Stimulated activated CD4-positive, alpha-beta T cell treated with anti-CD3 and anti-CD28 coated beads, Interleukin-1b, Interleukin-23, amount 100 ng/mL, for 24 hours (primary cell): ENCODE measurements around the gene PSMD1.
"Not testable (repeated sequence)": the region's sequence is repeated elsewhere in the genome, so short reads cannot be mapped to it uniquely, and the experiment has no call there.

Source experiments
- DNase-seq, 4 experiments: peaks; one replicate each; pipeline ENCODE4 v3.0.0-alpha.2; 2020; ENCODE audit warnings: low read depth in 4 of 4, low spot score in 1 of 4

Gene PSMD1

DNA sequence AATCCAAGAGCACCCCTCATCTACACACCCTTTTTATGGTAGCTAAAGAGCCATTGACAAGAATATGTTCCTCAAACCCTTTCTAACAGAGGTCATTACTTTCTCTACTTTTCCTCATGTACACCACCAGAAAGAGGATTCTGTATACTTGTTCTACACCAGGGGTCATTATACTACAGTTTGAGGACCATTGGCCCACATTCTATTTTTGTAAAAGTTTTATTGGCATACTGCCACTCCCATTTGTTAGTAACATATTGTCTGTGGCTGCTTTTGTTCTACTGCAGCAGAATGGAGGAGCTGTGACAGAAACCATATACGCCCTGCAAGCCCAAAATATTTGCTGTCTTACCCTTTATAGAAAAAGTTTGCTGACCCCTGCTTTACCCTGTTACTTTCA, 53.9 kb downstream of the PSMD1 start:
- no peak for DNase-seq

- DNase-seq, result no peak
Observed at GRCh38 chr2:231111987-231112386, 55.3 kb downstream of the PSMD1 start.

GRCh38 chr2:231113489-231113888, 56.8 kb downstream of the PSMD1 start:
- DNase-seq, result no peak

GRCh38 chr2:231115651-231116050, 59.0 kb downstream of the PSMD1 start:
- DNase-seq, result no peak

- DNase-seq, result no peak
Observed at GRCh38 chr2:231117148-231117547, 60.5 kb downstream of the PSMD1 start.

DNA sequence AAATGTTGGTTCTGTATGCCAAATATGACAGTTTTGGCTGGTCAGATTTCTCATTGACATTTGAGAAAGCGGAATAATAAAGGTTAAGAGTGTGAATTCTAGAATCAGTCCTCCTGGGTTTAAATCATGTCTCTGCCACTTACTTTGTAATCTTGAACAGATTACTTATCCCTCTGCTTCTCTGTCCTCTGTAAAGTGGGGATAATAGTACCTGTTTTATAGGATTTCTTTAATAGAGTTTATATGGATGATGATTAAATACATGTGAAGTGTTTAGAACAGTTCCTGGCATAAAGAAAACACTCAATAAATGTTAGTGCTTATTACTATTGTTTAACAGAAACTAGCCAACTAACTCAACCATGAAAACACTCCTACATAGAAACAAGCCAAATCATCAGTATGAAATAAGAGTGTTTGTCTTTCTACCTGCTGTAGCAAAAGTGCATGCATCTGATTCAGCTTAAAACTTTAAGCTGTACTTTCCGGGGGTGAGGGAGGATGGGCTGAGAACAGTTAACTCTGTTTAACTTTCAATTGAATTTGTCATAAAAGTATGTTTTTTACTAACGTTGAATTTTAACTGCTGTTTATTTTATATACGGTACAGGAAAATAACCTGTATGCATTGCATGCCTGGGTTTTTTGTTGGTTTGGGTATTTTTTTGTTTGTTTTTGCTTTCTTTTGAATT, 61.4 kb downstream of the PSMD1 start:
- DNase-seq, result no peak

- DNase-seq, result no peak
Observed at GRCh38 chr2:231118614-231118942, 61.9 kb downstream of the PSMD1 start.

DNA sequence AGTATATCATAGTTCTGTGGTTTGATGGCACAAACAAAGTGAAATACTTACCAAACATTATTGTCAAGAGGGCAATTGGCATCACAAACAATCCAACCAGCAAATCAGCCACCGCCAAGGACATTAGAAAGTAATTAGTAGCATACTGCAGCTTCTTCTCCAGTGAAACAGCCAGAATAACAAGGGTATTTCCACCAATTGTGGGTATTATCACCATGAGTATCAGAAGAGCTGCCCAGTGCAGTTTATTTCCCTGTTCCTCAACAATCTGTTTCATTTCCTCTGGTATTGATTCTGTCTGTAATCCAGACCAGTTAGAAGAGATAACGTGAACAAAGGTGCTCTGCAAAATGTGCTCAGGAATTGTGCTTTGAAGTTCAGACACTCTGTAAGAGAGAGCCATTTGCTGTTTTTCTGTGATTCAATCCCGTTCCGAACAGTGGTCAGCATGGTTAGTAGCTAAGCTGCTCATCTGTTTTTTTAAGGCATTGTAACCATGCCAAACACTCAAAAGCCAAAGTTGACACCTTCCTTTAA, 66.8 kb downstream of the PSMD1 start:
- no peak for DNase-seq

DNA sequence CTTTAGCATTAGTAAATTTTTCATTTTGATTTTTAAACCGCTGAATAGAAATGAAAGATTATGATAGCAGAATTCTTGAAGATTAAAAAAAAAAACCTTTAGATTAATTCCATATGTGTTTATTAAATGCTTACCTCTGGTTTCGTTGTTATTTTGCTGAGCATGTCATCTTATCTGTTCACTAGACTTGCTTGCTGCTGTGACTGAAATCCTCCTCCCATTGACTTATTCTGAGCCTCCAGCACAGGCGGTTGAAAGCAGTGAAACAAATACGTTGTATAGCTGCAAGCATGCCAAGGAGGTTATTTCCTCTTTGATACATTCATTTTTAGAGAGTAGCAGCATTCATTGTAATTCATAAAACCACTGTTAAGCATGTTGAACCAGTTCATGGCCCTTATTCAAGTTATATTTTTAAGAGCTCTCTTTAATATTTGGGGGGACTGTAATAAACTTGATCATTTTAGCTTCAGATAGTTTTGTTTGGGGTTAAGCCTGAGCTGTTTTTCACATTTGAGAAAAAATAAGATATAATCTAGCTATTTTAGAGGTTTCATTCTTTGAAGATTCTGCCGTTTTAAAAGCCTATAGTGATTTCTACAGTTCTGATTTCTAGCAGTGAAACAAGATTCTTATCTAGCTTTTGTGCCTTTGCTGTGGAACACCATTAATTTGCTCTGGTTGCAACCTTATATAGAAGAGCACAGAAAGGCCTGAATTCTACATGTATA, 68.3 kb downstream of the PSMD1 start, which contains the start of gene HTR2B:
Gene HTR2B, minus strand, starts transcription at position 205 of the 731 bp plus-strand sequence. CDS start 1,278 bp downstream, outside the sequence.
- DNase-seq, result no peak

- DNase-seq, result no peak
Observed at GRCh38 chr2:231126123-231126522, 69.5 kb downstream of the PSMD1 start.

DNA sequence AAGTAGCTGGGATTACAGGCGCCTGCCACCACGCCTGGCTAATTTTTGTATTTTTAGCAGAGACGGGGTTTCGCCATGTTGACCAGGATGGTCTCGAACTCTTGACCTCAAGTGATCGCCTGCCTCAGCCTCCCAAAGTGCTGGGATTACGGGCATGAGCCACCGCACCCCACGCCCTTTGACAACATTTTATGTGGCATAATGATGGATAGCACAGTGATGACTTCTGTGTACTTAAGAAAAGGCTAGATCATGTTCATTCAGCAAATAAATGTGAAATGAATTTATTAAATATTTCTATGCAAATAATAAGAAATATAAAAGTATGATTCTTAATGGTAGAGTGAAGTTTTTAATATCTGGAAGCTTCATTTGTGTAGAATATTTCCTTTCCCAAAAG, 70.8 kb downstream of the PSMD1 start:
- DNase-seq, result no peak

- DNase-seq, result no peak
Observed at GRCh38 chr2:231127936-231128335, 71.3 kb downstream of the PSMD1 start.

- DNase-seq, result no peak
Observed at GRCh38 chr2:231128541-231128940, 71.9 kb downstream of the PSMD1 start.

DNA sequence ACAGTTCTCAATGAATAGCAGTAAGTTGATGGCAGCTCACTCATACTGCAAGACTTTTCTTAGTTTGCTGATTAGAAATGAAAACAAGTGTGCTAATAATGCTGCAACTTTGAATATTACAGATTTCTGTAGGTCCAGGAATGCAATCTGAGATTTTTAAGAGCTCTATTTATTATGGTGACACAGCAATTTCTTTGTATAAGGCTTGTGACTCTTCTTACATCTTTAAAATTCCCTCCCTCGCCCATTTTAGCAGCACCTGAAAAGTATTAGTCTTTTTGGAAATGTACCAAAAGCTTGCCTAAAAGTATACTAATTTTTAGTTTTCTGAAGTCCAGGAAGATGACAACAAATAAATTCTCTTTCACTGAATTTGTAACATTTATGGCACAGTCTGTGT, 72.5 kb downstream of the PSMD1 start:
- DNase-seq, result no peak

DNA sequence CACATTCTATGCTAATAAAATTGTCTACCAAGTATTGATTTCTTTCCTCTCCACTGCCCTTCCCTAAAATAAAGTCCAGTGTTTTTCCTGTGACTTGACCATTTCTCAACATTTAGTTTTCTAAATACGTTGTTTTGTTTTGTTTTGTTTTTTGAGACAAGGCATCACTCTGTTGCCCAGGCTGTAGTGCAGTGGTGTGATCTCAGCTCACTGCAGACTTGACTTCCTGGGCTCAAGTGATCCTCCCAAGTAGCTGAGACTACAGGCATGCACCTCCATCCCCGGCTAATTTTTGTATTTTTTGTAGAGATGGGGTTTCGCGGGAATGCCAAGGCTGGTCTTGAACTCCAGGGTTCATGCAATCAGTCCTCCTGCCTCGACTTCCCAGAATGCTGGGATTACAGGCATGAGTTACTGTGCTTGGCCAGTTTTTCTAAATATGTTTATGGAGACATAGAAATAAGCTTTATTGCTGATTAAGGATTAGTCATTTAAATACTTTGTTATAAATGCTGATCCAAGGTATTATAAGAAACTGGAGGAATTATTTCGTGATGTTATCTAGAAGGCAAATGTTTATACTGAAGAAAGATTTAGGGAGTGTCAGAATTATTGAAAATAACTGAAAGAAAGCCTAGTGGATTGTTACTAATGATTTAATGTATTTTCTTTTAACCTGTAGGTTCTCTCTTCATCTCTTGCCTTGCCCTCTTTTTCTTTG, 73.8 kb downstream of the PSMD1 start:
- no peak for DNase-seq

GRCh38 chr2:231132129-231132528, 75.5 kb downstream of the PSMD1 start:
- no peak for DNase-seq

- DNase-seq, result no peak
Observed at GRCh38 chr2:231133365-231134099, 76.9 kb downstream of the PSMD1 start.

- DNase-seq, result no peak
Observed at GRCh38 chr2:231134910-231135655, 78.4 kb downstream of the PSMD1 start.

DNA sequence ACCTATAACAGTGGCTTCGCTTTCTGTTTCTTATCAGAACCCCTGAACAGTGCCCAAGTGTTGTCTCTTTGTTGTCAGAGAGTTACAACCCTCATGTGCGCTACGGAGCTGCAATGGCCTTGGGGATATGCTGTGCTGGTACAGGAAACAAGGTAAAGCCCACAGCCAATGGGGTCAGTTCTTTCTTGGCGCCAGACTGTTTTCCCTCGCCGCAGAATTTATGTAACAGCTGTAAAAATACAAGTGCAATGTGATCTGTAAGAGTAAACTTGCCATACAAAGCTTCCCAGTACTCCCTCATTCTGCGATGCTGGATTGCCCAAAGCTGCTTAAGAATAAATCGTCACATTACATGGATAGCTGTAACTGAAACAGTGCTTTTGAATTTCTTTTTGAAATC, 82.0 kb downstream of the PSMD1 start:
- DNase-seq, result no peak

- DNase-seq, result no peak
Observed at GRCh38 chr2:231139796-231140195, 83.1 kb downstream of the PSMD1 start.

DNA sequence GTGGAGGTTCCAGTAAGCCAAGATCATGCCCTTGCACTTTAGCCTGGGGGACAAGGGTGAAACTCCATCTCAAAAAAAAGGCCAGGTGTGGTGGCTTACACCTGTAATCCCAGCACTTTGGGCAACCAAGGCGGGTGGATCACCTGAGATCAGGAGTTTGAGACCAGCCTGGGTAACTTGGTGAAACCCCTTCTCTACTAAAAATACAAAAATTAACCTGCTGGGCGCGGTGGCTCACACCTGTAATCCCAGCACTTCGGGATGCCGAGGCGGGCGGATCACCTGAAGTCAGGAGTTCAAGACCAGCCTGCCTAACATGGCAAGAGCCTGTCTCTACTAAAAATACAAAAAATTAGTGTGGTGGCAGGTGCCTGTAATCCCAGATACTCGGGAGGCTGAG, 84.1 kb downstream of the PSMD1 start:
- not testable (repeated sequence) for DNase-seq
